IPS DF 19.7 (cell line): ENCODE measurements around the gene GAGE12E.
"Not testable (repeated sequence)": the region's sequence is repeated elsewhere in the genome, so short reads cannot be mapped to it uniquely, and the experiment has no call there.

Experiments
- DNase-seq: peaks from one replicate; pipeline ENCODE4 v3.0.0-alpha.2; 2013; ENCODE audit warnings: low read depth, low spot score

The GAGE12E gene, protein sequence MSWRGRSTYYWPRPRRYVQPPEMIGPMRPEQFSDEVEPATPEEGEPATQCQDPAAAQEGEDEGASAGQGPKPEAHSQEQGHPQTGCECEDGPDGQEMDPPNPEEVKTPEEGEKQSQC

GRCh38 chrX:49550989-49551388 lies at the start of gene GAGE12E:
Gene GAGE12E, plus strand, starts transcription at chrX:49551289. Its CDS starts 1,155 bp downstream, at chrX:49552444.
- not testable (repeated sequence) for DNase-seq

DNA sequence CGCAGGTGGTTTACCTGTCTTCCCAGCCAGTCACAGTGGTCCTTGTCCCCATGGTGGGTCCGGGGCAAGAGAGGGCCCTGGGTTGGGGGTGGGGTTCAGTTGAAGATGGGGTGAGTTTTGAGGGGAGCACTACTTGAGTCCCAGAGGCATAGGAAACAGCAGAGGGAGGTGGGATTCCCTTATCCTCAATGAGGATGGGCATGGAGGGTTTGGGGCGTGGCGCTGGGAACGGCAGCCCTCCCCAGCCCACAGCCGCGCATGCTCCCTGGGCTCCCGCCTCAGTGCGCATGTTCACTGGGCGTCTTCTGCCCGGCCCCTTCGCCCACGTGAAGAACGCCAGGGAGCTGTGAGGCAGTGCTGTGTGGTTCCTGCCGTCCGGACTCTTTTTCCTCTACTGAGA lies 19.2 kb upstream of the GAGE12E start, which contains the start of gene GAGE12C:
GAGE12C (plus strand) TSS at position 301 of the 400 bp plus-strand sequence. CDS start 1,155 bp downstream, outside the sequence.
- DNase-seq, result not testable (repeated sequence)

DNA sequence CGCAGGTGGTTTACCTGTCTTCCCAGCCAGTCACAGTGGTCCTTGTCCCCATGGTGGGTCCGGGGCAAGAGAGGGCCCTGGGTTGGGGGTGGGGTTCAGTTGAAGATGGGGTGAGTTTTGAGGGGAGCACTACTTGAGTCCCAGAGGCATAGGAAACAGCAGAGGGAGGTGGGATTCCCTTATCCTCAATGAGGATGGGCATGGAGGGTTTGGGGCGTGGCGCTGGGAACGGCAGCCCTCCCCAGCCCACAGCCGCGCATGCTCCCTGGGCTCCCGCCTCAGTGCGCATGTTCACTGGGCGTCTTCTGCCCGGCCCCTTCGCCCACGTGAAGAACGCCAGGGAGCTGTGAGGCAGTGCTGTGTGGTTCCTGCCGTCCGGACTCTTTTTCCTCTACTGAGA lies 9.7 kb upstream of the GAGE12E start, which contains the start of gene GAGE12D:
GAGE12D (plus strand) TSS at position 301 of the 400 bp plus-strand sequence. CDS start 1,155 bp downstream, outside the sequence.
- DNase-seq, result not testable (repeated sequence)

- DNase-seq, result not testable (repeated sequence)
Observed at GRCh38 chrX:49560542-49560941, 9.5 kb downstream of the GAGE12E start, which contains the start of gene GAGE12F. Gene GAGE12F, plus strand, starts transcription at chrX:49560842. Its CDS starts 1,155 bp downstream, at chrX:49561997.

DNA sequence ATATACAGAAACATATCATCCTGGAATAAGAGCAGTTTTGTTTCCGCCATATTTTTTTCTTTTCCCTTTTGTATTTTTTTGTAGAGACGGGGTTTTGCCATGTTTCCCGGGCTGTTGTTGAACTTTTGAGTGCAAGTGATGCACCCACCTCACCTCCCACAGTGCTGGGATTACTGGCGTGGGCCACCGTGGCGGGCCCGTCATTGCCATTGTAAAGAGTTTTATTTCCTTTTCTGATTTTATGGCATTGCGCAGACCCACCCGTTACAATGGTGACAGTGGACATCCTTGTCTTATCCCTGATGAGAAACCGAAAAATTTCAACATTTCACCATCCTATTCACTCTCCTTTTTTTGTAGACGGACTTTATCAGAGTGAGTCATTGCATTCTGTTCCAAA lies 17.6 kb downstream of the GAGE12E start:
- DNase-seq, result not testable (repeated sequence)

DNA sequence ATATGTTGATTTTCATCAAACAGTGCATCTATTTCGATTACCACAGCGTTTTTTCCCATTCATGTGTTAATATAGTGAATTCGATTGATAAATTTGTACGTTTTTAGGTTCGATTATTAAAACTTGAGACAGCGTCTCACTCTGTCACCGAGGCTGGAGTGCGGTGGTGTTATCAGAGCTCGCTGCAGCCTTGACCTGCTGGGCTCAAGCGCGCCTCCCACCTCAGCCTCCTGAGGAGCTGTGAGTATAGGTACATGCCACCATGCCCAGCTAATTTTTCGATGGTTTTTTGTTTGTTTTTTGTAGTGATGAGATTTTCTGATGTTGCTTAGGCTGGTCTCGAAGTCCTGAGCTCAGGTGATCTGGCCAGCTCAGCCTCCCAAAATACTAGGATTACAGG lies 18.1 kb downstream of the GAGE12E start:
- DNase-seq, result not testable (repeated sequence)

- not testable (repeated sequence) for DNase-seq
Observed at GRCh38 chrX:49570100-49570499, 19.0 kb downstream of the GAGE12E start, which contains the start of gene GAGE12G. Gene GAGE12G, plus strand, starts transcription at chrX:49570400. Its CDS starts 1,155 bp downstream, at chrX:49571555.

DNA sequence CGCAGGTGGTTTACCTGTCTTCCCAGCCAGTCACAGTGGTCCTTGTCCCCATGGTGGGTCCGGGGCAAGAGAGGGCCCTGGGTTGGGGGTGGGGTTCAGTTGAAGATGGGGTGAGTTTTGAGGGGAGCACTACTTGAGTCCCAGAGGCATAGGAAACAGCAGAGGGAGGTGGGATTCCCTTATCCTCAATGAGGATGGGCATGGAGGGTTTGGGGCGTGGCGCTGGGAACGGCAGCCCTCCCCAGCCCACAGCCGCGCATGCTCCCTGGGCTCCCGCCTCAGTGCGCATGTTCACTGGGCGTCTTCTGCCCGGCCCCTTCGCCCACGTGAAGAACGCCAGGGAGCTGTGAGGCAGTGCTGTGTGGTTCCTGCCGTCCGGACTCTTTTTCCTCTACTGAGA lies 28.6 kb downstream of the GAGE12E start, which contains the start of gene GAGE12H:
GAGE12H (plus strand) TSS at position 301 of the 400 bp plus-strand sequence. CDS start 1,155 bp downstream, outside the sequence.
- DNase-seq, result not testable (repeated sequence)

DNA sequence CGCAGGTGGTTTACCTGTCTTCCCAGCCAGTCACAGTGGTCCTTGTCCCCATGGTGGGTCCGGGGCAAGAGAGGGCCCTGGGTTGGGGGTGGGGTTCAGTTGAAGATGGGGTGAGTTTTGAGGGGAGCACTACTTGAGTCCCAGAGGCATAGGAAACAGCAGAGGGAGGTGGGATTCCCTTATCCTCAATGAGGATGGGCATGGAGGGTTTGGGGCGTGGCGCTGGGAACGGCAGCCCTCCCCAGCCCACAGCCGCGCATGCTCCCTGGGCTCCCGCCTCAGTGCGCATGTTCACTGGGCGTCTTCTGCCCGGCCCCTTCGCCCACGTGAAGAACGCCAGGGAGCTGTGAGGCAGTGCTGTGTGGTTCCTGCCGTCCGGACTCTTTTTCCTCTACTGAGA lies 38.1 kb downstream of the GAGE12E start, which contains the start of gene GAGE2A:
GAGE2A (plus strand) TSS at position 301 of the 400 bp plus-strand sequence. CDS start 1,155 bp downstream, outside the sequence.
- not testable (repeated sequence) for DNase-seq

DNA sequence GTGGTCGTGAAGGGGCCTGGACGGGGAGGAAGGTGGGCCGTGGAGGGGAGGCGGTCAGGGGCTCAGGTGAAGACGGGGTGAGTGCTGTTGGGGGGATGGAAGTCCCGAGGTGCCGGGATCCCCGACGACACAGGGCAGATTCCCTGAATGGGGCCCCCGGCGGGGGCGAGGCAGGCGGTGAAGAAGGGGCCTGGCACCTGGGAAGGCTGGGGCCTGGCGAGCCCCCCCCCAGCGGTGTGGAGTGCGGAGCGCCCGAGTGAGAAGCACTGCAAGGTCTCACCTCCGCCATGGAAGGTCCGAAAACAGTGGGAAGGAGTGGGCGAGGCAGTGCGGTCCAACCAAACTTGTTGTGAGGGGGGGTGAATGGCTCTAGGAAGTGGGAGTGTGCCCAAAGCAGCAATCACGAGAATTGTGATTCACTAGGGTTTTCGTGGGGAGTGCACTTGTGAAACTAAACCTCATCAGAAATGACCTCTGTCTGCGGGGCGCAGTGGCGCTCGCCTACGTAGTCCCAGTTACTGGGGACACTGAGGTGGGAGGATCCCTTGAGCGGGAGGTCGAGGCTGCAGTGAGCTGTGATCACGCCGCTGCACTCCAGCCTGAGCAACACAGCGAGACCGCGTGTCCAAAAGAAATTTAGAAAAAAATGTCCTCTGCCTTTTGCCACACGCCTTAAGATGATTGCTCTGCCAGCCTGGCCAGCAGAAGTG lies 38.8 kb downstream of the GAGE12E start:
- DNase-seq, result not testable (repeated sequence)

- DNase-seq, result not testable (repeated sequence)
Observed at GRCh38 chrX:49590488-49590887, 39.4 kb downstream of the GAGE12E start.

DNA sequence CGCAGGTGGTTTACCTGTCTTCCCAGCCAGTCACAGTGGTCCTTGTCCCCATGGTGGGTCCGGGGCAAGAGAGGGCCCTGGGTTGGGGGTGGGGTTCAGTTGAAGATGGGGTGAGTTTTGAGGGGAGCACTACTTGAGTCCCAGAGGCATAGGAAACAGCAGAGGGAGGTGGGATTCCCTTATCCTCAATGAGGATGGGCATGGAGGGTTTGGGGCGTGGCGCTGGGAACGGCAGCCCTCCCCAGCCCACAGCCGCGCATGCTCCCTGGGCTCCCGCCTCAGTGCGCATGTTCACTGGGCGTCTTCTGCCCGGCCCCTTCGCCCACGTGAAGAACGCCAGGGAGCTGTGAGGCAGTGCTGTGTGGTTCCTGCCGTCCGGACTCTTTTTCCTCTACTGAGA lies 47.6 kb downstream of the GAGE12E start, which contains the start of gene GAGE1:
GAGE1 (plus strand) TSS at position 301 of the 400 bp plus-strand sequence. CDS start 1,155 bp downstream, outside the sequence.
- not testable (repeated sequence) for DNase-seq
